ENCODE measurements around the gene ANKH.

GRCh38 chr5:14744296-14745187 is 127.0 kb downstream of the ANKH start:
- TF ChIP-seq CTCF (IDR thresholded peaks at IDR 0.05) (no peak), RCOR1 (IDR thresholded peaks at IDR 0.05; ENCODE audit: low read depth, low read length) (no peak), MAX (IDR thresholded peaks at IDR 0.05) (no peak)
